T follicular helper cell (primary cell): ENCODE measurements around the gene COL27A1.

Experiments used
- DNase-seq: peaks from one replicate; pipeline ENCODE4 v3.0.0-alpha.2; 2020; ENCODE audit warnings: low read depth

The COL27A1 gene

GRCh38 chr9:114361542-114361941 lies 206.2 kb downstream of the COL27A1 start:
- no peak for DNase-seq
